WTC11 (cell line): ENCODE results near the gene OSBPL7. TPM values are rescaled to one million over a fixed set of nuclear protein-coding genes. Genes with fewer than 3 reads are reported as not detected.

Source experiments
- ATAC-seq: fragments of 200-7000 bp; cut with Tn5 transposase; 2 replicates; pipeline ENCODE4 v1.10.0; 2021; ENCODE audit warnings: mild to moderate bottlenecking, moderate library complexity
- CTCF ChIA-PET: fragments of 300-600 bp; sonication (Branson Sonifier 250); formaldehyde crosslinking; loops from one replicate; lab custom pipeline; 2021; ENCODE audit warnings: antibody characterized with exemption; lab: Charles Lee
- POLR2A ChIA-PET: fragments of 350-600 bp; sonication (Branson Sonifier 250); formaldehyde crosslinking; loops from one replicate; lab custom pipeline; 2021; ENCODE audit warnings: antibody characterized with exemption; lab: Charles Lee
- DNase-seq: peaks from one replicate; pipeline ENCODE4 v3.0.0; 2021; ENCODE audit warnings: low spot score
- H3K27ac Mint-ChIP-seq: 2 replicates; pipeline ENCODE4 v1.8.0; 2021; ENCODE audit warnings: mixed read lengths
- H3K27me3 Mint-ChIP-seq: 2 replicates; pipeline ENCODE4 v1.8.0; 2021; ENCODE audit warnings: low read depth, mild to moderate bottlenecking, moderate library complexity, mixed read lengths
- H3K36me3 Mint-ChIP-seq: 2 replicates; pipeline ENCODE4 v1.8.0; 2021; ENCODE audit warnings: mixed read lengths
- H3K4me1 Mint-ChIP-seq: 2 replicates; pipeline ENCODE4 v1.8.0; 2022; ENCODE audit warnings: mixed read lengths
- H3K4me3 Mint-ChIP-seq: 2 replicates; pipeline ENCODE4 v1.8.0; 2021; ENCODE audit warnings: mild to moderate bottlenecking, moderate library complexity, mixed read lengths
- H3K9me3 Mint-ChIP-seq: 2 replicates; pipeline ENCODE4 v1.8.0; 2021; ENCODE audit warnings: mixed read lengths
- ATF3 ChIP-seq: sonication (generic); formaldehyde crosslinking; conservative IDR thresholded peaks from 2 replicates; pipeline ENCODE4 v1.8.1; 2022; ENCODE audit warnings: mild to moderate bottlenecking, missing genetic modification reagents
- E2F1 ChIP-seq: sonication (generic); formaldehyde crosslinking; IDR thresholded peaks from 2 replicates; pipeline ENCODE4 v1.8.0; 2022; ENCODE audit warnings: mild to moderate bottlenecking, missing genetic modification reagents
- ELF4 ChIP-seq: sonication (generic); formaldehyde crosslinking; IDR thresholded peaks from 2 replicates; pipeline ENCODE4 v1.8.1; 2022; ENCODE audit warnings: low read depth, mild to moderate bottlenecking, moderate library complexity, missing genetic modification reagents
- FOXP1 ChIP-seq: sonication (generic); formaldehyde crosslinking; IDR thresholded peaks from 2 replicates; pipeline ENCODE4 v1.8.0; 2022; ENCODE audit warnings: missing genetic modification reagents, mild to moderate bottlenecking, moderate library complexity, borderline replicate concordance
- MAX ChIP-seq: sonication (generic); formaldehyde crosslinking; IDR thresholded peaks from 2 replicates; pipeline ENCODE4 v1.8.0; 2022; ENCODE audit warnings: mild to moderate bottlenecking, missing genetic modification reagents
- RORB ChIP-seq: fragments of 250-450 bp; sonication (Bioruptor Pico); IDR thresholded peaks from 2 replicates; pipeline ENCODE4 v1.9.0; 2021; ENCODE audit warnings: mild to moderate bottlenecking
- SMAD3 ChIP-seq: sonication (generic); formaldehyde crosslinking; IDR thresholded peaks from 2 replicates; pipeline ENCODE4 v1.8.0; 2022; ENCODE audit warnings: missing genetic modification reagents, mild to moderate bottlenecking, borderline replicate concordance
- SP1 ChIP-seq: sonication (generic); formaldehyde crosslinking; conservative IDR thresholded peaks from 2 replicates; pipeline ENCODE4 v1.8.1; 2022; ENCODE audit warnings: missing genetic modification reagents
- ZNF425 ChIP-seq: fragments of 250-450 bp; sonication (Bioruptor Pico); conservative IDR thresholded peaks from 2 replicates; pipeline ENCODE4 v1.9.0; 2021; ENCODE audit warnings: mild to moderate bottlenecking
- ZNF532 ChIP-seq: fragments of 250-450 bp; sonication (Bioruptor Pico); IDR thresholded peaks from 2 replicates; pipeline ENCODE4 v1.9.0; 2021; ENCODE audit warnings: mild to moderate bottlenecking, borderline replicate concordance
- total RNA-seq: library from RNA; stranded (reverse); gene quantifications from 3 replicates; pipeline ENCODE4 v1.2.3, GENCODE V29; 2021

OSBPL7 gene
- total RNA-seq, 1 experiment from 2014 or later = 13.5 TPM

- ChIA-PET CTCF (interaction anchor here (1.0 kb wide), 1 partner anchor 167 kb away, joined by 3 read pairs; no protein-coding TSS in a partner anchor), POLR2A (interaction anchor here (0.6 kb wide), 1 partner anchor 69 kb away, joined by 3 read pairs; no protein-coding TSS in a partner anchor)
- no peaks in the 10 kb centered on the region for H3K27me3 Mint-ChIP-seq
- DNase-seq (no peak), ATAC-seq (no peak)
- H3K27ac Mint-ChIP-seq = no peak overlapping the region
- H3K4me3 Mint-ChIP-seq = no peak overlapping the region
- H3K4me1 Mint-ChIP-seq = peaks cover 6% of the 10 kb centered on the region
- H3K9me3 Mint-ChIP-seq = no peaks in the 10 kb centered on the region
- no peaks in the 10 kb centered on the region for H3K36me3 Mint-ChIP-seq
- TF ChIP-seq FOXP1 (CRISPR knock-in tag) = no peak
These were observed 10.5 kb downstream of the OSBPL7 start for GRCh38 chr17:47810901-47811635.

- no peaks in the 10 kb centered on the region for H3K9me3 Mint-ChIP-seq
- H3K27ac Mint-ChIP-seq = no peak overlapping the region; the same call in 1 of the 2 replicates
- ATAC-seq (peak; percentile 83), DNase-seq (peak; percentile 55)
- no peaks in the 10 kb centered on the region for H3K36me3 Mint-ChIP-seq
- POLR2A ChIA-PET = no interaction called here
- peaks cover 6% of the 10 kb centered on the region for H3K4me1 Mint-ChIP-seq
- no peak overlapping the region for H3K4me3 Mint-ChIP-seq
- no peak for TF ChIP-seq SMAD3
- CTCF ChIA-PET = interaction anchor here (1.0 kb wide), 2 partner anchors 63 to 168 kb away, joined by 3 read pairs; no protein-coding TSS in a partner anchor
- no peaks in the 10 kb centered on the region for H3K27me3 Mint-ChIP-seq
These were observed 11.3 kb downstream of the OSBPL7 start for GRCh38 chr17:47810200-47810821.

- Mint-ChIP-seq H3K4me1 (peaks cover 6% of the 10 kb centered on the region), H3K27me3 (no peaks in the 10 kb centered on the region), H3K36me3 (no peaks in the 10 kb centered on the region), H3K4me3 (no peak overlapping the region), H3K27ac (no peak overlapping the region), H3K9me3 (no peaks in the 10 kb centered on the region)
- DNase-seq (no peak), ATAC-seq (no peak)
- CTCF ChIA-PET = no interaction called here
- TF ChIP-seq MAX = no peak
- TF ChIP-seq SP1 (CRISPR knock-in tag) = no peak
- TF ChIP-seq ZNF425 = no peak
- TF ChIP-seq E2F1 (CRISPR knock-in tag) = no peak
- TF ChIP-seq ELF4 = no peak
- POLR2A ChIA-PET = no interaction called here
These were observed 12.6 kb downstream of the OSBPL7 start for GRCh38 chr17:47808830-47809480.

- DNase-seq = no peak
- no peak overlapping the region for H3K27ac Mint-ChIP-seq
- peaks cover under 1% of the 10 kb centered on the region; the same call in 1 of the 2 replicates for H3K27me3 Mint-ChIP-seq
- H3K36me3 Mint-ChIP-seq = no peaks in the 10 kb centered on the region
- no peak for ATAC-seq
- H3K4me3 Mint-ChIP-seq = no peak overlapping the region
- H3K4me1 Mint-ChIP-seq = peaks cover 6% of the 10 kb centered on the region
- POLR2A ChIA-PET = no interaction called here
- TF ChIP-seq ZNF532 (CRISPR knock-in tag) (no peak), ATF3 (no peak), RORB (CRISPR knock-in tag) (no peak)
- CTCF ChIA-PET = no interaction called here
- H3K9me3 Mint-ChIP-seq = no peaks in the 10 kb centered on the region
These were observed 13.4 kb downstream of the OSBPL7 start for GRCh38 chr17:47808036-47808829.
